Fibroblast of lung (primary cell): ENCODE measurements around the gene BCDIN3D. TPM values are rescaled to one million over a fixed set of nuclear protein-coding genes. Genes with fewer than 3 reads are reported as not detected.

Experiments
- DNase-seq, 2 donors: peaks; one replicate each; pipeline versions ENCODE4 v3.0.0 to v3.0.0-alpha.2; 2010; ENCODE audit warnings: low read depth in 2 of 2
- H2AFZ ChIP-seq: 2 replicates; pipeline ENCODE4 v1.5.1; 2012; ENCODE audit warnings: low read length, control low read depth, inconsistent platforms
- H3K27ac ChIP-seq: 2 replicates; pipeline ENCODE4 v1.5.1; 2011; ENCODE audit warnings: low read length, control low read depth; ENCODE audit not compliant: insufficient read depth
- H3K27me3 ChIP-seq: 2 replicates; pipeline ENCODE4 v1.5.1; 2011; ENCODE audit warnings: mild to moderate bottlenecking, low read length; ENCODE audit not compliant: control insufficient read depth, insufficient read depth
- H3K36me3 ChIP-seq: 2 replicates; pipeline ENCODE4 v1.5.1; 2011; ENCODE audit warnings: low read length; ENCODE audit not compliant: control insufficient read depth, insufficient read depth
- H3K4me1 ChIP-seq: 2 replicates; pipeline ENCODE4 v1.5.1; 2011; ENCODE audit warnings: low read length; ENCODE audit not compliant: control insufficient read depth, insufficient read depth; ENCODE audit errors: extremely low read depth
- H3K4me2 ChIP-seq: 2 replicates; pipeline ENCODE4 v1.5.1; 2011; ENCODE audit warnings: low read length, control low read depth; ENCODE audit not compliant: insufficient read depth; ENCODE audit errors: extremely low read depth
- H3K4me3 ChIP-seq, 4 experiments: fragments of 200-600 bp in 1 of 4; sonication (generic) in 1 of 4; replicated peaks in 1 of 4; 2 replicates each; pipeline ENCODE4 v1.5.1; 2011 to 2016; ENCODE audit warnings: low read length in 4 of 4, low read depth in 3 of 4, mild to moderate bottlenecking in 3 of 4, control low read depth in 2 of 4, inconsistent platforms in 1 of 4, mixed read lengths in 1 of 4; ENCODE audit not compliant: insufficient read depth in 1 of 4; ENCODE audit errors: control extremely low read depth in 1 of 4
- H3K79me2 ChIP-seq: 2 replicates; pipeline ENCODE4 v1.5.1; 2012; ENCODE audit warnings: mild to moderate bottlenecking, low read length, inconsistent platforms; ENCODE audit not compliant: control insufficient read depth, insufficient read depth
- H3K9ac ChIP-seq: 2 replicates; pipeline ENCODE4 v1.5.1; 2011; ENCODE audit warnings: mild to moderate bottlenecking, low read length, control low read depth; ENCODE audit not compliant: insufficient read depth
- H3K9me3 ChIP-seq: 2 replicates; pipeline ENCODE4 v1.5.1; 2012; ENCODE audit warnings: low read depth, low read length; ENCODE audit not compliant: control insufficient read depth, insufficient read depth
- H4K20me1 ChIP-seq: 2 replicates; pipeline ENCODE4 v1.5.1; 2011; ENCODE audit warnings: low read length; ENCODE audit not compliant: control insufficient read depth, insufficient read depth; ENCODE audit errors: extremely low read depth
- EZH2 ChIP-seq: IDR thresholded peaks from 2 replicates; pipeline ENCODE4 v1.5.1; 2012; ENCODE audit warnings: low read length, control low read depth, mild to moderate bottlenecking; ENCODE audit errors: missing control alignments
- polyA plus RNA-seq, 2 donors: library from polyadenylated mRNA; depleted of rRNA in 1 of 2; stranded (reverse) in 1 of 2; unstranded in 1 of 2; fragments of >200 nt; gene quantifications; 2 replicates each; pipeline ENCODE4 v1.2.1, GENCODE V29; 2011 to 2012; ENCODE audit warnings: missing spikeins in 1 of 2
- total RNA-seq: library from RNA; depleted of rRNA; stranded (reverse); fragments of >200 nt; gene quantifications from 2 replicates; pipeline ENCODE4 v1.2.1, GENCODE V29; 2014
- TF ChIP-seq, protein P1 (sequence below), 2 donors: IDR thresholded peaks in 1 of 2; conservative IDR thresholded peaks in 1 of 2; 1 replicate in 1 of 2; 2 replicates in 1 of 2; pipeline ENCODE4 v1.5.1; 2011 to 2012; ENCODE audit warnings: low read length in 2 of 2, control low read depth in 1 of 2, inconsistent platforms in 1 of 2, low read depth in 1 of 2, mild to moderate bottlenecking in 1 of 2

BCDIN3D gene
- total and polyA plus RNA-seq, 2 donors (not counting 1 experiment from before 2014, with no cell fraction given) = 3.2 to 4.5 TPM

DNA sequence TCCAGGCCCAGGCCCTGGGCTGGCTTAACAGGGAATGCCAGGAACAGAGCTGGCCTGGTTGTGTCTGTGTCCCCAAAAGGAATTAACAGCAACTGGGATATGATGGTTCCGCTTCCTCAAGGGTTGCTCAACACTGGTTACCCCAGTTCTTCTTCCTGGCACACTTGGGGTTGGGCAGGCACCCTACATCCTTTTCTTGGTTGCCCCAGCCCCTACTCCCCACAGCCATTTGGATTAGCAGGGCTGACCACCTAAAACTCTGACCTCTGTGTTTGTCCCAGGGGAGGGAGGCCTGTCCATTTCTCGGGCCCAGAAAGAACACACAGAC, 45.5 kb downstream of the BCDIN3D start:
- H3K4me3 ChIP-seq = no peak overlapping the region
- TF ChIP-seq EZH2 = no peak
- TF ChIP-seq, protein P1, sequence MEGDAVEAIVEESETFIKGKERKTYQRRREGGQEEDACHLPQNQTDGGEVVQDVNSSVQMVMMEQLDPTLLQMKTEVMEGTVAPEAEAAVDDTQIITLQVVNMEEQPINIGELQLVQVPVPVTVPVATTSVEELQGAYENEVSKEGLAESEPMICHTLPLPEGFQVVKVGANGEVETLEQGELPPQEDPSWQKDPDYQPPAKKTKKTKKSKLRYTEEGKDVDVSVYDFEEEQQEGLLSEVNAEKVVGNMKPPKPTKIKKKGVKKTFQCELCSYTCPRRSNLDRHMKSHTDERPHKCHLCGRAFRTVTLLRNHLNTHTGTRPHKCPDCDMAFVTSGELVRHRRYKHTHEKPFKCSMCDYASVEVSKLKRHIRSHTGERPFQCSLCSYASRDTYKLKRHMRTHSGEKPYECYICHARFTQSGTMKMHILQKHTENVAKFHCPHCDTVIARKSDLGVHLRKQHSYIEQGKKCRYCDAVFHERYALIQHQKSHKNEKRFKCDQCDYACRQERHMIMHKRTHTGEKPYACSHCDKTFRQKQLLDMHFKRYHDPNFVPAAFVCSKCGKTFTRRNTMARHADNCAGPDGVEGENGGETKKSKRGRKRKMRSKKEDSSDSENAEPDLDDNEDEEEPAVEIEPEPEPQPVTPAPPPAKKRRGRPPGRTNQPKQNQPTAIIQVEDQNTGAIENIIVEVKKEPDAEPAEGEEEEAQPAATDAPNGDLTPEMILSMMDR (conservative IDR thresholded peaks at IDR 0.05 in 1 of 2, IDR thresholded peaks at IDR 0.05 in 1 of 2; ENCODE audit: low read depth in 1 of 2, low read length in 2 of 2) = no peak

DNA sequence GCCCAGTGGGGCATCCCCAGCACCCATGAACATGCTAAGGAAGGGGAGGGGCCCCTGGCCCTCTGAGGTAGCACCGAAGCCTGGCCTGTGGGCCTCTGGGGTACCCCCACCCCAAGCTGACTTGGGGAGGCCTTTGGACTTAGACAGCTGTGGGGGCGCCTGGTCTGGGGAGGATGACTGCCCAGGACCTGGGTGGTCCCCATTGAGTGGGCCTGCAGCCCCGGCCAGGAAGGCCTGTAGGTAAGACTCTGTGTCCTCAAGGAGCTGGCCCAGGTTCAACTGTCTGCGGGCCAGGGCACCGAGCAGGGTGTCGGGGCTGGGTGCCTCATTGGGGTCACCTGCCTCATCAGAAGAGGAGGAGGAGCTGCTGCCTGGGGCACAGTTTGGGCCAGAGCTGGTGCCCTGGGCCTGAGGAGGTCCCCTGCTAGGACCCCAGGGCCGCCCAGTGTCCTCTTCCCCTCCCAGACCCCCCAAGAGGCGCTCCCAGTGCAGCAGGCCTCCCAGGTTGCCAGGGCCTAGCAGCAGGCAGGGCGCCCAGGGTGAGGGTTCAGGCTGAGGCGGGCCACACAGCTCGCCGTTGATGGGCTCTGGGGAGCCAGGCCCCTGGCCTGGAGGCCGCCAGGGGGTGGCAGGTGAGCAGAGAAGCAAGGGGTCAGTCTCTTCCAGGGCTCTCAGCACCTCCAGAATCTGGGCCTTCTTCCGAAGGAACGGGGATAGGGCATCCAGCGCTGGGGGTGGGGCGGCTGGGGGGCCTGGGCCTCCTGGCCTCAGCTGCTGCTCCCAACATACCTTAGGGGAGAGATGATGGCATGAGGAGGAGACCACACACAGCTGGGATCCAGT, 46.1 kb downstream of the BCDIN3D start:
- no peak overlapping the region for H3K27ac ChIP-seq
- H3K4me3 ChIP-seq = no peak overlapping the region
- no peaks in the 10 kb centered on the region for H3K27me3 ChIP-seq
- H4K20me1 ChIP-seq = no peaks in the 10 kb centered on the region
- no peaks in the 10 kb centered on the region for H3K4me1 ChIP-seq
- TF ChIP-seq EZH2 = no peak
- TF ChIP-seq, protein P1 (conservative IDR thresholded peaks at IDR 0.05 in 1 of 2, IDR thresholded peaks at IDR 0.05 in 1 of 2; ENCODE audit: low read depth in 1 of 2, low read length in 2 of 2) = no peak
- H3K9me3 ChIP-seq = no peaks in the 10 kb centered on the region
- no peak overlapping the region for H2AFZ ChIP-seq
- H3K79me2 ChIP-seq = no peaks in the 10 kb centered on the region
- H3K4me2 ChIP-seq = no peak overlapping the region
- no peak overlapping the region for H3K9ac ChIP-seq
- peaks cover 19% of the 10 kb centered on the region for H3K36me3 ChIP-seq
- DNase-seq = no peak

More for the DNA sequence above, 45.5 kb downstream of the BCDIN3D start:
- H3K4me1 ChIP-seq = no peaks in the 10 kb centered on the region
- peaks cover 18% of the 10 kb centered on the region for H3K36me3 ChIP-seq
- no peaks in the 10 kb centered on the region for H3K9me3 ChIP-seq
- no peak overlapping the region for H3K4me2 ChIP-seq
- no peak for DNase-seq
- no peak overlapping the region for H2AFZ ChIP-seq
- H4K20me1 ChIP-seq = no peaks in the 10 kb centered on the region
- no peak overlapping the region for H3K9ac ChIP-seq
- H3K27me3 ChIP-seq = no peaks in the 10 kb centered on the region
- no peak overlapping the region for H3K27ac ChIP-seq
- no peaks in the 10 kb centered on the region for H3K79me2 ChIP-seq

DNA sequence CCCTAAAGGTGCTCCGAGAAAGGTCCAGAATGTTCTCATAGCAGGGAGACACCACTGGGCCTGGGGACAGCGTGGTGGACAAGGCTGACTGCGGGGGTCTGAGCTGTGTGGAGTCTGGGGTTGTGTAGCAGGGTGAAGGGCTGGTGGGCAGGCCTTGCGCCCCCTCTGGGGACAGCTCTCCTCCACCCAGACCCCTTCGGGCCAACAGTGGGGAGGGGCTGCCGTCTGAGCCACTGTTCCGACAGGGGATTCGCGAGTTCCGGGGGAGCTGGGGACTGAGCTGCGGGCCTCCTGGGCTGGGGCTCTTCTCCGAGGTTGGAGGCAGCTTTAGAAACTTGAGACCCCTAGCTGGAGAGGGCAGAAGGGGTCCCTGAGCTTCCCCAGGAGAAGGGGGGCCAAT, 46.8 kb downstream of the BCDIN3D start:
- H2AFZ ChIP-seq = no peak overlapping the region
- no peak for DNase-seq
- H3K79me2 ChIP-seq = no peaks in the 10 kb centered on the region
- no peaks in the 10 kb centered on the region for H4K20me1 ChIP-seq
- no peak overlapping the region for H3K4me2 ChIP-seq
- TF ChIP-seq, protein P1 (conservative IDR thresholded peaks at IDR 0.05 in 1 of 2, IDR thresholded peaks at IDR 0.05 in 1 of 2; ENCODE audit: low read depth in 1 of 2, low read length in 2 of 2) = no peak
- no peak for TF ChIP-seq EZH2
- H3K36me3 ChIP-seq = peaks cover 14% of the 10 kb centered on the region
- H3K9ac ChIP-seq = no peak overlapping the region
- H3K27ac ChIP-seq = no peak overlapping the region
- H3K4me1 ChIP-seq = no peaks in the 10 kb centered on the region
- no peaks in the 10 kb centered on the region for H3K9me3 ChIP-seq
- H3K4me3 ChIP-seq = no peak overlapping the region
- no peaks in the 10 kb centered on the region for H3K27me3 ChIP-seq
